SK-N-SH (cell line): Measurements from ENCODE around the gene SDF4. TPM values are rescaled to one million over a fixed set of nuclear protein-coding genes. Genes with fewer than 3 reads are reported as not detected.

Experiments
- CTCF ChIA-PET: fragments of 300-600, 350-600 bp; formaldehyde crosslinking; extraction: SDS; loops from one replicate; lab custom pipeline; 2021; lab: Yijun Ruan, JAX
- POLR2A ChIA-PET: fragments of 350-600 bp; sonication (Branson Sonifier 250); formaldehyde crosslinking; extraction: SDS; loops from one replicate; lab custom pipeline; 2020; ENCODE audit warnings: antibody characterized with exemption, inconsistent platforms; lab: Yijun Ruan, JAX
- DNase-seq: peaks from one replicate; pipeline ENCODE4 v3.0.0; 2012
- H2AFZ ChIP-seq: fragments of 200-600 bp; sonication (generic); 2 replicates; pipeline ENCODE4 v1.8.1; 2016; ENCODE audit warnings: antibody characterized with exemption, mild to moderate bottlenecking, low read depth
- H3F3A ChIP-seq: fragments of 200-600 bp; sonication (generic); replicated peaks from 2 replicates; pipeline ENCODE3; 2016; ENCODE audit warnings: antibody characterized with exemption, mild to moderate bottlenecking; ENCODE audit not compliant: insufficient read depth
- H3K27ac ChIP-seq, 2 experiments: fragments of 200-500 bp in 1 of 2; fragments of 200-600 bp in 1 of 2; sonication (Bioruptor generic) in 1 of 2; sonication (generic), shearing (Covaris generic) in 1 of 2; 2 replicates each; pipeline versions ENCODE4 v1.5.1 to v1.6.1; 2014 to 2016; ENCODE audit warnings: low read depth in 2 of 2, inconsistent platforms in 1 of 2, low read length in 1 of 2, mild to moderate bottlenecking in 1 of 2, mixed read lengths in 1 of 2
- H3K27me3 ChIP-seq: fragments of 200-600 bp; sonication (generic), shearing (Covaris generic); 2 replicates; pipeline ENCODE4 v1.6.1; 2016; ENCODE audit warnings: mixed run types; ENCODE audit not compliant: insufficient read depth
- H3K36me3 ChIP-seq, 2 experiments: fragments of 200-500 bp in 1 of 2; fragments of 200-600 bp in 1 of 2; sonication (Bioruptor generic) in 1 of 2; sonication (generic) in 1 of 2; replicated peaks in 1 of 2; 2 replicates each; pipeline versions ENCODE3 to v1.5.1; 2014 to 2016; ENCODE audit warnings: low read length in 1 of 2, mild to moderate bottlenecking in 1 of 2; ENCODE audit not compliant: insufficient read depth in 2 of 2, control insufficient read depth in 1 of 2
- H3K4me1 ChIP-seq, 2 experiments: fragments of 200-500 bp in 1 of 2; fragments of 200-600 bp in 1 of 2; sonication (Bioruptor generic) in 1 of 2; sonication (generic), shearing (Covaris generic) in 1 of 2; 2 replicates each; pipeline versions ENCODE4 v1.5.1 to v1.6.1; 2014 to 2016; ENCODE audit warnings: low read depth in 1 of 2, low read length in 1 of 2, mixed run types in 1 of 2; ENCODE audit not compliant: insufficient read depth in 2 of 2, control insufficient read depth in 1 of 2
- H3K4me2 ChIP-seq: fragments of 200-600 bp; sonication (generic), shearing (Covaris generic); 2 replicates; pipeline ENCODE4 v1.6.1; 2017; ENCODE audit warnings: mixed run types
- H3K4me3 ChIP-seq, 2 experiments: fragments of 200-500 bp in 1 of 2; fragments of 200-600 bp in 1 of 2; sonication (Bioruptor generic) in 1 of 2; sonication (generic), shearing (Covaris generic) in 1 of 2; 2 replicates each; pipeline versions ENCODE4 v1.5.1 to v1.8.1; 2014 to 2016; ENCODE audit warnings: low read depth in 2 of 2, inconsistent platforms in 1 of 2, low read length in 1 of 2, mild to moderate bottlenecking in 1 of 2, mixed read lengths in 1 of 2, moderate library complexity in 1 of 2
- H3K79me2 ChIP-seq: fragments of 200-600 bp; sonication (generic); 2 replicates; pipeline ENCODE4 v1.8.1; 2017; ENCODE audit warnings: mild to moderate bottlenecking; ENCODE audit not compliant: insufficient read depth
- H3K9ac ChIP-seq: fragments of 200-600 bp; sonication (generic); 2 replicates; pipeline ENCODE4 v1.6.1; 2017; ENCODE audit warnings: mixed run types
- H3K9me2 ChIP-seq: fragments of 200-600 bp; sonication (generic); 2 replicates; pipeline ENCODE4 v1.6.1; 2017; ENCODE audit warnings: mixed run types
- H3K9me3 ChIP-seq: fragments of 200-600 bp; sonication (generic); 2 replicates; pipeline ENCODE4 v1.6.1; 2017; ENCODE audit warnings: mixed run types, mild to moderate bottlenecking, moderate library complexity
- H4K20me1 ChIP-seq: fragments of 200-600 bp; sonication (generic); 2 replicates; pipeline ENCODE4 v1.6.1; 2017; ENCODE audit warnings: mild to moderate bottlenecking, mixed run types; ENCODE audit not compliant: insufficient read depth
- CTCF ChIP-seq: fragments of 200-600 bp; sonication (generic); IDR thresholded peaks from 2 replicates; pipeline ENCODE4 v1.6.1; 2017; ENCODE audit warnings: antibody characterized with exemption, mild to moderate bottlenecking, moderate library complexity
- ELF1 ChIP-seq: IDR thresholded peaks from 2 replicates; pipeline ENCODE4 v1.4.0; 2012
- EP300 ChIP-seq, 2 experiments: IDR thresholded peaks; 2 replicates each; pipeline versions ENCODE4 v1.4.0 to v1.6.1; 2012; ENCODE audit warnings: borderline replicate concordance in 1 of 2, low read depth in 1 of 2, low read length in 1 of 2
- FOXJ3 ChIP-seq: sonication (generic); formaldehyde crosslinking; IDR thresholded peaks from 2 replicates; pipeline ENCODE4 v1.5.1; 2020; ENCODE audit warnings: mild to moderate bottlenecking, missing genetic modification reagents
- FOXM1 ChIP-seq: IDR thresholded peaks from 2 replicates; pipeline ENCODE4 v1.4.0; 2012; ENCODE audit warnings: low read depth, mild to moderate bottlenecking
- GATA2 ChIP-seq: sonication (generic); formaldehyde crosslinking; IDR thresholded peaks from 2 replicates; pipeline ENCODE4 v1.5.0; 2020; ENCODE audit warnings: mild to moderate bottlenecking, missing genetic modification reagents
- IRF3 ChIP-seq: fragments of 150-350 bp; IDR thresholded peaks from 2 replicates; pipeline ENCODE4 v1.6.1; 2016; ENCODE audit warnings: mild to moderate bottlenecking, low read depth, low read length
- MXI1 ChIP-seq: IDR thresholded peaks from 2 replicates; pipeline ENCODE4 v1.6.1; 2012; ENCODE audit warnings: mild to moderate bottlenecking, low read depth, low read length, improper control_type of control experiment
- RAD21 ChIP-seq: IDR thresholded peaks from 2 replicates; pipeline ENCODE4 v1.6.1; 2012; ENCODE audit warnings: mild to moderate bottlenecking, low read length
- RCOR1 ChIP-seq: fragments of 150-350 bp; IDR thresholded peaks from 2 replicates; pipeline ENCODE4 v1.6.1; 2017; ENCODE audit warnings: antibody characterized with exemption, low read length
- SIN3A ChIP-seq: IDR thresholded peaks from 2 replicates; pipeline ENCODE4 v1.6.1; 2012; ENCODE audit warnings: low read depth, mild to moderate bottlenecking, low read length, moderate library complexity, borderline replicate concordance
- SMC3 ChIP-seq: IDR thresholded peaks from 2 replicates; pipeline ENCODE4 v1.6.1; 2012; ENCODE audit warnings: low read depth, low read length, improper control_type of control experiment
- TAF1 ChIP-seq: IDR thresholded peaks from 2 replicates; pipeline ENCODE4 v1.6.1; 2012; ENCODE audit warnings: low read depth, mild to moderate bottlenecking, low read length, moderate library complexity, borderline replicate concordance
- TCF12 ChIP-seq: IDR thresholded peaks from 2 replicates; pipeline ENCODE4 v1.4.0; 2012
- TEAD4 ChIP-seq: IDR thresholded peaks from 2 replicates; pipeline ENCODE4 v1.4.0; 2012; ENCODE audit warnings: mild to moderate bottlenecking, borderline replicate concordance; ENCODE audit not compliant: insufficient read depth
- WGBS: methylation state at CpG from one replicate; pipeline ENCODE4 v1.1.6; 2017; ENCODE audit warnings: low lambda C conversion rate; 5-methylcytosine and 5-hydroxymethylcytosine counted together
- polyA plus RNA-seq, 3 experiments: library from polyadenylated mRNA; depleted of rRNA; stranded (reverse); fragments of >200 nt; gene quantifications; 2 replicates each; pipeline ENCODE4 v1.2.3, GENCODE V29; 2012

The SDF4 gene
- polyA plus RNA-seq, 1 of the 3 experiments (the other 2 are of a cell fraction) = 265 TPM

GRCh38 chr1:1227386-1227785 lies 4.4 kb downstream of the SDF4 start:
- H3K4me2 ChIP-seq = no peak overlapping the region
- peaks cover 7% of the 10 kb centered on the region for H3F3A ChIP-seq
- H3K9ac ChIP-seq = no peak overlapping the region
- H4K20me1 ChIP-seq = peaks cover 13% of the 10 kb centered on the region; the same call in 1 of the 2 replicates
- no peak overlapping the region for H3K27ac ChIP-seq
- no peak overlapping the region for H2AFZ ChIP-seq
- peaks cover 0 to 5% of the 10 kb centered on the region in 2 experiments; a peak in 1 of 4 replicates for H3K4me1 ChIP-seq
- H3K79me2 ChIP-seq = peaks cover 49% of the 10 kb centered on the region
- no CpG with 5 or more reads among the region's 25 CpGs for WGBS
- H3K9me2 ChIP-seq = no peaks in the 10 kb centered on the region
- TF ChIP-seq ELF1 (no peak), RCOR1 (no peak), IRF3 (no peak), TEAD4 (no peak), MXI1 (no peak), SIN3A (no peak)
- H3K4me3 ChIP-seq = no peak overlapping the region
- DNase-seq = no peak
- ChIA-PET CTCF (interaction anchor here (7.4 kb wide), 1 partner anchor 105 kb away, joined by 37 read pairs; no protein-coding TSS in a partner anchor), POLR2A (no interaction called here)
- H3K36me3 ChIP-seq = peaks cover 0 to 28% of the 10 kb centered on the region in 2 experiments
- H3K27me3 ChIP-seq = no peaks in the 10 kb centered on the region
- H3K9me3 ChIP-seq = no peaks in the 10 kb centered on the region

GRCh38 chr1:1226566-1227362 lies 5.0 kb downstream of the SDF4 start:
- Histone ChIP-seq H3K4me2 (no peak overlapping the region), H3K27me3 (no peaks in the 10 kb centered on the region), H3K36me3 (peaks cover 0 to 33% of the 10 kb centered on the region in 2 experiments), H4K20me1 (peaks cover 13% of the 10 kb centered on the region; the same call in 1 of the 2 replicates), H3K27ac (no peak overlapping the region), H3K9me3 (no peaks in the 10 kb centered on the region), H3F3A (peaks cover 7% of the 10 kb centered on the region), H3K4me1 (peaks cover 0 to 5% of the 10 kb centered on the region in 2 experiments; a peak in 1 of 4 replicates), H2AFZ (no peak overlapping the region), H3K9ac (no peak overlapping the region), H3K9me2 (no peaks in the 10 kb centered on the region), H3K79me2 (peaks cover 49% of the 10 kb centered on the region), H3K4me3 (no peak overlapping the region)
- POLR2A ChIA-PET = no interaction called here
- WGBS = 95% methylated on average over 19 of the region's 44 CpGs
- DNase-seq = no peak
- CTCF ChIA-PET = interaction anchor here (1.2 to 7.4 kb wide), 2 partner anchors 104 to 244 kb away, joined by 3 to 37 read pairs; no protein-coding TSS in a partner anchor
- no peak for TF ChIP-seq FOXM1
- TF ChIP-seq SMC3 = no peak
- no peak for TF ChIP-seq TEAD4
- TF ChIP-seq FOXJ3 (CRISPR knock-in tag) = no peak
- no peak for TF ChIP-seq RAD21
- TF ChIP-seq EP300 (IDR thresholded peaks at IDR 0.05; ENCODE audit: borderline replicate concordance in 1 of 2, low read depth in 1 of 2, low read length in 1 of 2) = no peak
- no peak for TF ChIP-seq CTCF
- TF ChIP-seq TCF12 = no peak
- no peak for TF ChIP-seq GATA2 (CRISPR knock-in tag)
- no peak for TF ChIP-seq TAF1
- TF ChIP-seq, all 33 proteins: peak for 0
